22Rv1 (cell line): ENCODE results near the gene HORMAD1.

ENCODE experiments used
- CTCF ChIP-seq: fragments of 450-650 bp; IDR thresholded peaks from 2 replicates; pipeline ENCODE4 v1.5.1; 2017; ENCODE audit warnings: mild to moderate bottlenecking
- ZFX ChIP-seq: fragments of 450-650 bp; IDR thresholded peaks from 2 replicates; pipeline ENCODE4 v1.6.1; 2017; ENCODE audit warnings: antibody characterized with exemption, borderline replicate concordance

DNA sequence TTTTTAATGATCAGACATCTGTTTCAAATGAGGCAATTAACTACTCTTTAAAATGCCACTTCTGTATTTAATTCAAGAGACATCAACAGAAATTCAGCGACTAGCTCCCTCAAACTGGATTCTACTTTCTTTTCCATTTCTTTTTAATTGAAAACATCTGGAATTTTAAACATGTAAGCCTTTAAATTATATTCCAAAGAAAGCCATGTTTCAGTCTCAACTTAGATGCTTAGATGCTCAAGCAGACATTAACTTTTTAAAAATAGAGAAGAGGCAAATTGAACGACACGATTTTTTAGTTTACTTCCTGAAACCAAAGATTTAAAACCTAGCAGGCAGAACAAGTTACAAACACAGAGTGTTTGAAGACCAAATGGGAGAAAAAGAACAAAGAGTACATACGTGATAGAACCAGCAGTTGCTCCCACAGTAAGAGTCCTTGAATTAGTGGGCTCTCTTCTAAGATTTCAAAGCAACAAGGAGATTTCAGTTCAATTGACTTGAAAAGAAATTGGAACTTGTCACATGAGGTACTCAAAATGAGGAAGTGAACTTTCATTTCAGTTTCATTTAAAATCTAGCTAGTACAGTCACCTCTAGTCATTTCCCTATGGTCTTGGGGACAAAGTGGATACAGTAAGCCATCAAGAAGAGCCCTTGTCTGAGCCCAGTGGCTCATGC lies 44.7 kb upstream of the HORMAD1 start, which contains the start of gene CTSS:
- no peak for TF ChIP-seq CTCF
- no peak for TF ChIP-seq ZFX
